Kidney (tissue), 14 donors: ENCODE data around the gene CALHM1. TPM values are rescaled to one million over a fixed set of nuclear protein-coding genes. Genes with fewer than 3 reads are reported as not detected.

ENCODE experiments used
- DNase-seq, 5 donors: peaks; one replicate each; pipeline ENCODE4 v3.0.0-alpha.2; 2013 to 2020
- FAIRE-seq: peaks from 2 replicates; lab custom pipeline; 2012; peaks lifted over from hg19 to GRCh38; lab: Jason Lieb, UNC
- H3K27ac ChIP-seq, 2 donors: one replicate each; pipeline ENCODE4 v1.7.0; 2013; ENCODE audit warnings: low read depth in 2 of 2, low read length in 2 of 2, inconsistent platforms in 1 of 2
- H3K27me3 ChIP-seq: one replicate; pipeline ENCODE4 v1.7.1; 2013; ENCODE audit warnings: low read length, inconsistent platforms; ENCODE audit not compliant: control insufficient read depth, insufficient read depth
- H3K36me3 ChIP-seq, 3 donors: one replicate each; pipeline versions ENCODE4 v1.7.0 to v1.7.1; 2013; ENCODE audit warnings: low read length in 3 of 3, control low read depth in 1 of 3, inconsistent platforms in 1 of 3; ENCODE audit not compliant: insufficient read depth in 3 of 3, control insufficient read depth in 2 of 3
- H3K4me1 ChIP-seq, 3 donors: one replicate each; pipeline versions ENCODE4 v1.7.0 to v1.7.1; 2013; ENCODE audit warnings: low read length in 3 of 3, inconsistent platforms in 1 of 3, low read depth in 1 of 3; ENCODE audit not compliant: control insufficient read depth in 2 of 3, insufficient read depth in 2 of 3
- H3K4me3 ChIP-seq, 3 donors: one replicate each; pipeline versions ENCODE4 v1.7.0 to v1.8.1; 2013; ENCODE audit warnings: low read length in 3 of 3, control low read depth in 1 of 3, inconsistent platforms in 1 of 3
- H3K9ac ChIP-seq, 3 donors: one replicate each; pipeline versions ENCODE4 v1.7.0 to v1.7.1; 2013; ENCODE audit warnings: low read length in 3 of 3, control low read depth in 1 of 3, inconsistent platforms in 1 of 3
- H3K9me3 ChIP-seq, 3 donors: one replicate each; pipeline versions ENCODE4 v1.7.0 to v1.7.1; 2013; ENCODE audit warnings: low read length in 3 of 3, control low read depth in 1 of 3, inconsistent platforms in 1 of 3; ENCODE audit not compliant: control insufficient read depth in 2 of 3, insufficient read depth in 1 of 3
- CTCF ChIP-seq: IDR thresholded peaks from 3 replicates; pipeline ENCODE4 v1.5.1; 2012; ENCODE audit warnings: mild to moderate bottlenecking, moderate library complexity, borderline replicate concordance; ENCODE audit not compliant: insufficient read depth; ENCODE audit errors: extremely low read depth
- intact Hi-C: fragments of 100-400 bp; cut with DNase I; formaldehyde crosslinking; loops from one replicate; pipeline ENCODE4 v1.11.1; 2022
- polyA plus RNA-seq: library from polyadenylated mRNA; stranded (reverse); fragments of 350-450 nt; fragmentation: Illumina TruSeq; extraction: RNeasy Lipid Tissue Mini Kit (QIAGEN cat#74804); gene quantifications from one replicate; pipeline ENCODE4 v1.2.3, GENCODE V29; 2014; ENCODE audit warnings: low read depth, low replicate concordance; ENCODE audit not compliant: insufficient read depth
- total RNA-seq: library from RNA; stranded (reverse); fragmentation: NEBNext Ultra II Directional; extraction: Animal tissue kit (Norgen Biotek cat#: 25700); gene quantifications from one replicate; pipeline ENCODE4 v1.2.1, GENCODE V29; 2021
- donor health status: control.
- donor health status: control.
- donor health status: control.
- donor health status: control.
- donor health status: control.
- donor health status: DM: yes; HTN: yes; CAD: no.
- donor health status: Normal renal cell carcinoma (clear cell type).

The CALHM1 gene
- total and polyA plus RNA-seq, 2 donors from 2014 or later = not detected

GRCh38 chr10:103431902-103432301, 26.8 kb downstream of the CALHM1 start:
- Histone ChIP-seq H3K4me1 (no peaks in the 10 kb centered on the region), H3K4me3 (no peak overlapping the region), H3K9me3 (no peaks in the 10 kb centered on the region), H3K27me3 (no peaks in the 10 kb centered on the region), H3K36me3 (peaks cover 3 to 30% (median 23%) of the 10 kb centered on the region in 3 donors), H3K27ac (no peak overlapping the region), H3K9ac (no peak overlapping the region)
- intact Hi-C loops = no loop called here
- FAIRE-seq = no peak
- no peak for TF ChIP-seq CTCF
- no peak for DNase-seq

GRCh38 chr10:103429647-103430046, 29.1 kb downstream of the CALHM1 start:
- H3K4me3 ChIP-seq = no peak overlapping the region
- no peaks in the 10 kb centered on the region for H3K4me1 ChIP-seq

GRCh38 chr10:103428989-103429643, 29.6 kb downstream of the CALHM1 start:
- no peak overlapping the region for H3K27ac ChIP-seq
- no peak for TF ChIP-seq CTCF
- intact Hi-C loops = no loop called here

More at GRCh38 chr10:103429647-103430046, 29.1 kb downstream of the CALHM1 start:
- Histone ChIP-seq H3K9ac (no peak overlapping the region), H3K9me3 (no peaks in the 10 kb centered on the region), H3K27me3 (no peaks in the 10 kb centered on the region), H3K36me3 (peaks cover 5 to 32% (median 24%) of the 10 kb centered on the region in 3 donors), H3K27ac (no peak overlapping the region)
- FAIRE-seq (no peak), DNase-seq (no peak)
- TF ChIP-seq CTCF = no peak
- intact Hi-C loops = no loop called here

GRCh38 chr10:103427866-103428265, 30.8 kb downstream of the CALHM1 start:
- intact Hi-C loops = no loop called here
- Histone ChIP-seq H3K27ac (no peak overlapping the region), H3K4me1 (no peaks in the 10 kb centered on the region), H3K9me3 (no peaks in the 10 kb centered on the region), H3K27me3 (no peaks in the 10 kb centered on the region), H3K9ac (no peak overlapping the region), H3K36me3 (peaks cover 9 to 39% (median 35%) of the 10 kb centered on the region in 3 donors), H3K4me3 (no peak overlapping the region)
- FAIRE-seq (no peak), DNase-seq (no peak)
- no peak for TF ChIP-seq CTCF

More at GRCh38 chr10:103428989-103429643, 29.6 kb downstream of the CALHM1 start:
- Histone ChIP-seq H3K36me3 (peaks cover 5 to 32% (median 30%) of the 10 kb centered on the region in 3 donors), H3K9me3 (no peaks in the 10 kb centered on the region), H3K4me1 (no peaks in the 10 kb centered on the region), H3K4me3 (no peak overlapping the region), H3K9ac (no peak overlapping the region), H3K27me3 (no peaks in the 10 kb centered on the region)
- FAIRE-seq (no peak), DNase-seq (no peak)
